DMS79 (cell line): ENCODE measurements around the gene RHBDD2.
"Not testable (repeated sequence)": the region's sequence is repeated elsewhere in the genome, so short reads cannot be mapped to it uniquely, and the experiment has no call there.

ENCODE experiments used
- DNase-seq: peaks from one replicate; lab custom pipeline; 2025; lab: John Stamatoyannopoulos, UW

The RHBDD2 gene

GRCh38 chr7:75866489-75867389, 12.1 kb upstream of the RHBDD2 start:
- DNase-seq: peak; percentile 49

- DNase-seq: no peak
Measured at GRCh38 chr7:75867390-75867717, 11.5 kb upstream of the RHBDD2 start.

GRCh38 chr7:75868153-75868552, 10.7 kb upstream of the RHBDD2 start:
- DNase-seq: no peak

DNA sequence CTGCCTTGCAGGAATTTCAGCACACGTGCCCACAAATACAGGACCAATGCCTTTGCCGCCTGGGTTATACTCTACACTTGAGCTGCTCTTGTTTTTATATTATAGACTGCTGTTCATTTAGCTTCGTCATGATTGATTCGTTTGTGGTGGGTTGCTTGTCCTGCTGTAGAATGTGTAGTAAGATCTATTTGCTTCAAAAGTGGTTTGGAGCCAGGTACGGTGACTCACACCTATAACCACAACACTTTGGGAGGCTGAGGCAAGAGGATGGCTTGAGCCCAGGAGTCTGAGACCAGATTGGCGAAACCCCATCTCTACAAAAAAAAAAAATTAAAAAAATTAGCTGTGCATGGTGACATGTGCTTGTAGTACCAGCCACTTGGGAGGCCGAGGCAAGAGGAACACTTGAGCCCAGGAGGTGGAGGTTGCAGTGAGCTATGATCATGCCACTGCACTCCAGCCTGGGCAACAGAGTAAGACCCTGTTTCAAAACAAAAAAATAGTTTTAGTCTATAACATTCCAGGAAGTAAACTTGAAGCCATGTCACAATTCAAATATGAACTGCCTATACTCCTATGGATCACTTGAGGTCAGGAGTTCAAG, 9.0 kb upstream of the RHBDD2 start:
- no peak for DNase-seq

- DNase-seq: no peak
Measured at GRCh38 chr7:75870557-75871161, 8.2 kb upstream of the RHBDD2 start.

DNA sequence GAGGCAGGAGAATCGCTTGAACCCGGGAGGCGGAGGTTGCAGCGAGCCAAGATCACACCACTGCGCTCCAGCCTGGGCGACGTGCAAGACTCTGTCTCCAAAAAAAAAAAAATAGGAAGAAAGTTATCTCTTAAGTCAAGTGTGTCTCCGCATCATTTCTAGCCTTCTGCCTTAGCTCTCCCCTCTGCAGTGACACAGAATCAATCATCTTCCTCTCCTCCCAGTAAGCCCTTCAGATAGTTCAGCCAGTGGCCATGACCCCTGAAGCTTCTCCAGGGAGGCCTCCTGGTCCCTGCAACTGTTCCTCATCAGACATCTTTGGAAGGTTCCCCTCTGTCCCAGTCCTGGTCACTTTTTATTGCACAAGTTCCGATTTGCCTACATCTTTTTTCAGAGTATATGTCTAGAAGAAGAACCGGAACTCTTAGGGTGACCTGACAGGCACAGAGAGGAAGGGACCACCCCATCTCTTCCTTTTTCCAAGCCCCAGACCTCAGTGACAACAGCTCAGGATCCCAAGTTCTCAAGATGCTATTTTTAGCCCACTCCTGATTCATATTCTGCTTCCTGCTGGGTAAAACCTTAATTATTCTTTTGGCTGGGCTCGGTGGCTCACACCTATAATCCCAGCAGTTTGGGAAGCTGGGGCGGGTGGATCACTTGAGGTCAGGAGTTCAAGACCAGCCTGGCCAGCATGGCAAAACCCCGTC, 6.6 kb upstream of the RHBDD2 start:
- DNase-seq: no peak

- not testable (repeated sequence) for DNase-seq
Measured at GRCh38 chr7:75874180-75874579, 4.7 kb upstream of the RHBDD2 start.

DNA sequence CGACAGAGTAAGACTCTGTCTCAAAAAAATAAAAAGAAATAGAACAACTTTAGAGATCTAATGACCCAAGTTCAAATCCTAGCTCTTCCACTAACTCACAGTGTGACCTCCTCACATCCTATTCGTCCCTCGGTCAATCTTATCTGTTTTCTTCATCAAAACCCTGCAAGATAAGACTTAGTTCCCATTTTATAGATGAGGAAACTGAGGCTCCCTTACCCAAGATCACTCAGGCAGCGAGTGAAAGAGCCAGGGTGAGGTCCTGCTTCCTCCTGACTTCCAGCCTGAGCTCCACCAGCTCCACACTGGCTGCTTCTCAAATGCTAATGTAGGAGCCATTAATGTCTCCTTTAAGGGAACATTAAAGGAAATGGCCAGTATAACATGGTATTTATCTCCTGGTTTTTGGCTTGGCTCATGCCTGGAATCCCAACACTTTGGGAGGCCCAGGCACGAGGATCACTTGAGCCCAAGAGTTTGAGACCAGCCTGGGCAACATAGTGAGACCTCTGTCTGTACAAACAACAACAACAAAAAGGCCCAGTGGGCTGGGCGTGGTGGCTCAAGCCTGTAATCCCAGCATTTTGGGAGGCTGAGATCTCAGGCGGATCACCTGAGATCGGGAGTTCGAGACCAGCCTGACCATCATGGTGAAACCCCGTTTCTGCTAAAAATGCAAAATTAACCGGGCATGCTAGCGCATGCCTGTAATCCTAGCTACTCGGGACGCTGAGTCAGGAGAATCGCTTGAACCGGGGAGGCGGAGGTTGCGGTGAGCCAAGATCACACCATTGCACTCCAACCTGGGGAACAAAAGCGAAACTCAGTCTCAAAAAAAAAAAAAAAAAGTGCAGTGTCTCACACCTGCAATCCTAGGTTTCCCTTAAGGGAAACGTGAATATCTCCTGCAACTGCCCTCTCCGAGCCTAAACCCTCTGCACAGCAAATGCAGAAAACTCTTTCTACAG, 3.4 kb upstream of the RHBDD2 start:
- no peak for DNase-seq

- no peak for DNase-seq
Measured at GRCh38 chr7:75876126-75876881, 2.5 kb upstream of the RHBDD2 start.

DNA sequence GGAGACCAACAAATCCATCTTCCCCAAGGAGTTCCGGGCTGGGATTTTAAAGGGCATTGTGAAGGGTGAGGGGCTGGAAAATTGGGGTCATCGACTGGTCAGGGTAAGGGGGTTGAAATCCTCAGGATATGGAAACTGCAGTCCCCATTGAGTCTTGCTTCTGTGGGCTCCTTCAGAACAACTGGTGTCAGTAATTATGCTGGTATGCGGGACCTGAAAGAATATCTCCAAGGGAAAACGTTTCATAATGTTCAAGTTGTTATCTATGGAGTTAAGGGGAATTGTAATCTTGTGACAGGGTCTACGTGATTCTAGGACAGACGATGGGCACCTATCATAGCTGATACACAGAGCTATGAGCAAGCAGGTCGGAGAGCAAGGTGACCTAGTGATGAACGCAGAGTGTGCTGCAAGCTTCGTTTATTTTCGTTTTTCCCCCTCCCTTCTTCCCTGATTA, 494 bp upstream of the RHBDD2 start:
- no peak for DNase-seq

DNA sequence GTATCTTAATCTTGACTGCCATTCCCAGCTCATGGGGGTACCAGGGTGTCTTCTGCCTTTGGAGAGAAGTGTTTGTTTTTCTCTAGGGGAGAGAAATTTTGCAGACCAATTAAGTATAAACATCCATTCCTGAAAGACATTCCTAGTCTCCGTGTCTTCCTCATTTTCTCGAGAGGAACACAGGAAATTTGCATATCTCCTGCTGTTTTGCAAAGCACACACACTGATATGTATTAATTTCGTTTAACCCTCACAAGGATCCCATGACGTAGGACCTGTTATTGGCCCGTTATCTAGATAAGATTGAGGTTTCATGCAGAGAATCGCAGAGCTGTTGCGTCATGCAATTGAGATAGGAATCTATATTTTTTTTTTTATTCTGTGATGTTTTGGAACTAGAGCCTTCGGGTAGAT, 944 bp downstream of the RHBDD2 start:
- DNase-seq: no peak

GRCh38 chr7:75880242-75880641, 1.4 kb downstream of the RHBDD2 start:
- DNase-seq: no peak

- DNase-seq: no peak
Measured at GRCh38 chr7:75881436-75882095, 2.7 kb downstream of the RHBDD2 start.

GRCh38 chr7:75883265-75883824, 4.5 kb downstream of the RHBDD2 start:
- DNase-seq: not testable (repeated sequence)

- no peak for DNase-seq
Measured at GRCh38 chr7:75884476-75884875, 5.6 kb downstream of the RHBDD2 start.

- DNase-seq: no peak
Measured at GRCh38 chr7:75885036-75885435, 6.2 kb downstream of the RHBDD2 start.

- no peak for DNase-seq
Measured at GRCh38 chr7:75887669-75888369, 9.0 kb downstream of the RHBDD2 start.

DNA sequence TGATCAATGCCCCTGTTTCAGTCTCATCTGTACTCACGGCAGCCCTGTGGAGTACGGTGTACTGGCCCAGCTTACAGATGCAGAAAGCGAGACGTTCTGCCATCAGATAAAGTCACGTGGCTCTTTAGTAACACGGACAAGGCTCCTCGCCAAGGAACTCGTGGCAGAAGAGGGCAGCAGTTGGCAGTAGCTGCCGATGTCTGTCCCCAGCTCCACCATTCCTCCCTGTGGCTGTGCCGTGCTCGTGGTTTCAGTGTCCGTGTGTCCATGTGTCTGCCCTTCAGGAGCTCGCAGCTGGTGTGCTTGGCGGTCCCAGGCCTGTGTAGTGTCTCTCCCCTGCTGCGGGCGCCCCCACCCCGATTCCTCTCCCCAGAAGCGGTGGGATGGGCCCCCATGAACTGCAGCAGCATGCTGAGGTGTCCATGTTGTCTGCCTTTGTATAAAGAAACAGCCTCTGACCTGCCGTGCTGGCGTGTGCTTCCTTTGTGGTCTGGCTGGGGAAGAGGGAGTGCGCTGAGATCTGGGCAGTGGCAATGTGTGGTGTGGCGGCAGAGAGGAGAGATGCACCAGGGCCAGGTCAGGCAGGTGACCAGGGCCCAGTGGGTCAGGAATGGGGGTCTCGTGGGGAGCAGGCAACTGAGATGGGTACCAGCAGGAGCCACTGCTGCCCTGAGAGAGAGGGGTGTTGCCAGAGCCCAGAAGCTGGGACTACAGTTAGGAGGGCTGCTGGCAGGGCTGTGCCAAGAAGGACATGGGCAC, 9.8 kb downstream of the RHBDD2 start:
- no peak for DNase-seq
